Activated T-cell treated with anti-CD3 and anti-CD28 coated beads, Interleukin-2, amount 50 U/mL, for 1 hour (primary cell): ENCODE measurements around the gene RAB37.

Experiments
- DNase-seq: peaks from one replicate; pipeline ENCODE4 v3.0.0-alpha.2; 2020

Gene RAB37

DNA sequence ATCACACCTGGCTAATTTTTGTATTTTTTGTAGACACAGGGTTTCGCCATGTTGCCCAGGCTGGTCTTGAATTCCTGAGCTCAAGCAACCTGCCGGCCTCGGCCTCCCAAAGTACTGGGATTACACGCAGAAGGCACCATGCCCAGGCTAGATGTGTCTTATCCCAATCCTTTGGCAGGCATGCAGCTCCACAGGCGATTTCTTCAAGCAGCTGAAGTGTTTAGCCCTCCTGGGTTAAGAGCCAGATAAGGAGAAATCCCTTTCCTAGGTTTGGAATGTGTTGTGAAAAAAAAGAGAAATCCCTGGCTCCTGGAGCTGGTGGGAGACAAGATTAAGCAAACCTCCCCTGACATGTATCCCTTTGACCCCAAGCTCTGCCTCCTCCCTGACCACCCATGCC, 9.3 kb downstream of the RAB37 start:
- DNase-seq = peak; percentile 15

- DNase-seq = peak; percentile 31
Observed at GRCh38 chr17:74746922-74747321, 9.9 kb downstream of the RAB37 start.

- DNase-seq = no peak
Observed at GRCh38 chr17:74748279-74748528, 11.1 kb downstream of the RAB37 start.

GRCh38 chr17:74748529-74749278, 11.6 kb downstream of the RAB37 start, which contains the start of gene NHERF1:
Gene NHERF1, plus strand, starts transcription at chr17:74748628. Its CDS starts 219 bp downstream, at chr17:74748847.
- DNase-seq = peak; percentile 96

DNA sequence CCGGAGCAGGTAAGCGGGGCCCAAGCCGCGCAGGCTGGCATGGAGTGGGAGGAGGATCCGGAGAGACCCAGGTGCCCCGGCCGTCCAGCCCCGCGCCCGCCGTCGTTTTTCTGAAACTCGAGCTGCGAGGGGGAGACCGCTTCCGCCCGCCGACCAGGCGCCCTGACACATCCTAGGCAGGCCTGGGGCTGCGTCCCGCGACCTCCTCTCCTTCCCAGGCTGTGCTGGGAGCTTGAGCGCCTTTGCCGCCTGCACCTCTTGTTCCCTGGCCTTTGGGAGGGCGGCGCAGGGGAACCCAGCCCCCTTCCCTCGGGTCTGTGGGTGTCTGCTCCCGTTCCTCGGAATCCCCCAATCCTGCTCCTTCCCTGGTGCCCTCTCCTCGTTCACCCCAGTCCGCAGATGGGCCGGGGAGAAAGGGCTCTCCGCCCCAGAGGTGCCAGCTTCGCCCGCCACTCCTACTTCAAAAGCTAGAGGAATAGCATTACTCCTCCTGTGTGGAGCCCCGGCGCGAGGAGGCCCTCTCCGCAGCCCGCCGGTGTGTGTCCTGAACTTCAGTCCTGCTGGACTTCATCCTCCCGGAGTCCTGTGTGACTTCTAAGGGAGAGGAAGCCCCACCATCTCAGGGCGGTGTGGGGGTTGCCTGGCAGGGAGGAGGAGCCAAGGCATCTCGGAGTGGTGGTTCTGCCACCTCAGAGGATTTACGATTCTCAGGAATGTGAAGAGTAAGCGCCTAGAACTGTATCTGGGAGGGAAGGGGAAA, 12.4 kb downstream of the RAB37 start:
- DNase-seq = peak; percentile 42

GRCh38 chr17:74750039-74750326, 12.9 kb downstream of the RAB37 start:
- no peak for DNase-seq

DNA sequence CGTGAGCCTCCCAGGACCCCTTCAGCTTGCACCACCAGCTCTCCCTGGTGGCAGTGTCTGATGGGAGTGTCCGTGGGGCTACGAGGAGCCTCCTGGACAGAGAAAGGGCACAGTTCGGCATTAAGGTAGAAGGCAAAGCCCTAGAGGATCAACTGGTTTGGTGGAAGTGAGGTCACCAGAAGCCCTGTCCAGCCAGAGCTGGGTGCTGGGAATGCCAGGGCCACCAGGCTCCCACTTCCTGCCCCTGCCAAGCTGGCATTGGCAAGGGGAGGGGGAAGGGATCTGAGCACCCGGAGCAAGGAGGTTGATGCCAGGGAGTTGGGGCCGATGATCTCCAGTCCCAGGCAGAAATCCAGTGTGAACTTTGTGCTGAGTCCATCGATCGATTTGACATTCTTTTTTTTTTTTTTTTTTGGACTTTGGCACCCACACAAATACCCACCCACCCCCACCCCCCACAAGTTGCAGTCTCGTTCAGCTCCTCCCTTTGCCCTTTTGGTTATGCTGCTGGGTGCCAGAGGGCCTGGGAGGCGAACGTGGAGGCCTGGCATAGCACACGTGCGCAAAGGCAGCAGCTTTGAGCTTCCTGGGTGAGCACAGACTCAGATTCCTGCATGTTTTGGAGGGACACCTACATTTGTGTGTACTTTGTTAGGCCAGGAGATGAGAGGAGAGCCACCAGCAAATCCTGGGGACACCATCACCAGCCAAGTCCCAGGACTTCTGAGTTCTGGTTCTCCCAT, 13.4 kb downstream of the RAB37 start:
- no peak for DNase-seq

GRCh38 chr17:74752415-74752814, 15.4 kb downstream of the RAB37 start:
- no peak for DNase-seq

GRCh38 chr17:74752822-74753401, 15.9 kb downstream of the RAB37 start:
- no peak for DNase-seq

DNA sequence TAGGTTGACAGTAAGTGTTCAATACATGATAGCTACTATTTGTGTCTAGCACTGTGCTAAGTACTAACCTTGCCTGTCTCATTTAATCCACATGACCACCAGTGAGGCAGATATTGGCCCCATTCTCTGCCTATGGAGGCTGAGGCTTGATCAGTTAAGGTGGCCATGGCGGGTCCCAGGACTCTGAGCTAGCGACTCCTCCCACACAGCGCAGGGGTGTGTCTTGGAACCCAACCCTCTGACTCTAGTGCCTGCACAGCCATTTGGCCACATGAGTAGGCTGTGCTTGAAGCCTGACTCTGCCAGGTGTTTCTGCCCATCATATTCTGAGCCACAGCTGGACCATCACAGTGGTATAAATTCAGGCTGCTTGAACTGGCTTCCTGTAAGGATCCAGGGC, 17.8 kb downstream of the RAB37 start:
- no peak for DNase-seq

GRCh38 chr17:74755533-74755932, 18.5 kb downstream of the RAB37 start:
- DNase-seq = no peak

DNA sequence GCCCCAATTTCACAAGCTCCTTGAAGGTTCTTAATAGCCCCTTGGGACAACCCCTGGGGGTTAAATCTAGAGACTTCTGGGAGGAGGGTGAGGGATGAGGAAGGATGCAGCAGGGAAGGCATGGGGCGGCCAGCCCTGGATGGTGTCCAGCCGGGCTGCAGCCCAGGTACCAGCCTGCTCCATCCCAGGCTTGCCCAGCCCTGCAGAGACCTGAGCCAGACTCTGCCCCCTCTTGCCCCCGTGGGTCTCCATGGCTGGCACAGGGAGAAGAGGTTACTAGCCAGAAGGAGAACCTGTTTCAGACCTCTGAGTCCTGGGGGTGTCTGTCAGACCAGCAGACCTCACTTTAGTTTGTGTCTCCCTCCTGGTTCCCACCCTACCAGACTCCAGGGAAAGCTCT, 19.8 kb downstream of the RAB37 start:
- DNase-seq = no peak

DNA sequence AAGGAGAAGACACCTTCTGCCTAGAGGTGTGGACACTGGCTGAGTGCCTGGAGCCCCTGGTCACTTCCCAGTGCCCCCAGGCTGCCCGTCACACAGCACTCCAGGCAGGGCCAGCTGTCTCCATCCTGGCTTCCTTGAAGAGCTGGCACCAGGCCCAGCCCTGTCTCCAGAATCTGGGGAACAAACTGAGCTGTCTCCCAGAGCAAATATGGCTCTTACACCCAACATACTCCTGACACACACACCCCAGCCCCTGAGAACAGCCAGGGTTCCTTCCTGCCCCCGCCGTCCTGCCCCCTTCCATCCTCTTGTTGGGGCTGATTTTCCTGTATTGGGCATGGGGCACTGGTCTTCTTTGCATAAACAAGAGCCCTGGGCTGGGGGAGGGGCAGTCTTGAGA, 20.4 kb downstream of the RAB37 start:
- no peak for DNase-seq

GRCh38 chr17:74757931-74758847, 21.1 kb downstream of the RAB37 start:
- DNase-seq = no peak

DNA sequence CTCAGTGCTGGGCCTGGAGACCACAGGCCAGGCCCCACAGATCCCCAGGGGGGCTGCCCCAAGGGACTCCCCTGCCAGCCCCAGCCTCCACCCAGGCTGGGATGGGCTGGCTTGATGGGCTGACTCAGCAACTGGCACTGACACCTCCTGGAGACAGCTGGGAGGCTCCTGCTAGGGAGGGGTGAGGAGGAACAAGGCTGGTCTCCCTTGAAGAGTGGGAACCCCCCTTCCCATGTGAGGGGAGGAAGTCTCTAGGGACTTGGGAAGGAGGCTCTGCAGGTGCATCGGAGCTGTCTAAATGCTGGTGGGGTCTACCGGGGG, 21.8 kb downstream of the RAB37 start:
- DNase-seq = no peak

GRCh38 chr17:74759243-74759801, 22.3 kb downstream of the RAB37 start:
- DNase-seq = peak; percentile 61

DNA sequence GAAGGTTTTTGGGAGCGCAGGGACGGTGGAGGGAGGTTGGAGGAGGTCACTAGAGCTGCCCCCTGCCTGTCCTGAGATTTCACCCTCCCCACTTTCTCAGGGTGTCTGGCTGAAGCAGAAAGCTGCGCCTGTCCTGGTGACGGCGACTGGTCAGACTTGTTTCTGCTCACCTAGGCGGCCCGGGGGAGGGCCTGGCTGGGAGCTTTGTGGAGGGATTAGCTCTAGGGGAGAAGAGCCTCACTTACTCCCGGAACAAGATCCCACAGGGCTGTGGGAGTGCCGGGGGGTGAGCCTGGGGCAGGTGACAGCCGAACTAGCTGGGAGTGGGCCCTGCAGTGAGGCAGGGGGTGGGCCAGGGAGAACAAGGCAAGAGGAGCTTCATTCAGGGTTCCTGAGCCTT, 22.9 kb downstream of the RAB37 start:
- no peak for DNase-seq

DNA sequence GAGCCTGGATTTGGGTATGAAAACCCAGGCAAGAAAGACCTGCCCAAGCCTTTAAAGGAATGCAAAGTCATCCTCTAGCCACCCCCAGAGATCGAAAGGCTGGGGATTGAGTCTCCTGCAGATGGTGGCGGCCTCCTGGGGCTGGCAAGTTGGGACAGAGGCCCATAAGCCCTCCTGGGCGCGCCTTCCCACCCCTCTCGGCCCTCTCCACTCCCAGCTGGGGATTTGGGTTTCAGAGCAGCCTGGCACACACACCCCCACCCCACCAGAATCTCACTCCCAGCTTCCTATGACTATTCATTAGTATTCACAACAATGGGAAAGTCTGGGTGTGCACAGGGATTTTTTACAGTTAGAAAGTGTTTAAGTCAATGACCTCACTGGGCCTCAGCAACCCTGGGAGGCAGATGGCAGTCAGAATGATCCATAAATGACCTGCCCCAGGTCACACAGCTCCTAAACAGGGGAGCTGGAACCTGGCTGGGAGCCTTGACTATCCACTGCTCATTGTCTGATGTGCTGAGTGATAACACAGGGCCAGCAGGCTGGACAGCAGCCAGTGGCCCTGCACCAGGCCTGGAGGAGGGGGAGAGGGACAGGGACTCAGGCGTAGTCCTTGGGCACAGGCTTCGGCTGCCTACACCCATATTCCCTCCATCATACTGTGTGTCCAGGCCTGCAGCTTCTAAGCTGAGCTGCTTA, 23.5 kb downstream of the RAB37 start:
- no peak for DNase-seq

- no peak for DNase-seq
Observed at GRCh38 chr17:74761419-74761818, 24.4 kb downstream of the RAB37 start.

DNA sequence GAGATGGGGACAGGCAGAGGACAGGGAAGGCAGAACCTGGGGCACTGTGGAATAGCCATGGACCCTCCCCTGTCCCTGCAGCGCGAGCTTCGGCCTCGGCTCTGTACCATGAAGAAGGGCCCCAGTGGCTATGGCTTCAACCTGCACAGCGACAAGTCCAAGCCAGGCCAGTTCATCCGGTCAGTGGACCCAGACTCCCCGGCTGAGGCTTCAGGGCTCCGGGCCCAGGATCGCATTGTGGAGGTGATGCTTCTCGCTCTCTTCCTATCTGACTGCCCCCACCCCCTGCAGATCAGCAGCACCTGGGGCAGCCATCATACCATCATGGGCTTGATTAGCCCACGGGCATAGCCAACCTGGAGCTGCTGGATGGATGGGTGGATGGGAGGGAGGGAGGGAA, 24.9 kb downstream of the RAB37 start:
- no peak for DNase-seq

DNA sequence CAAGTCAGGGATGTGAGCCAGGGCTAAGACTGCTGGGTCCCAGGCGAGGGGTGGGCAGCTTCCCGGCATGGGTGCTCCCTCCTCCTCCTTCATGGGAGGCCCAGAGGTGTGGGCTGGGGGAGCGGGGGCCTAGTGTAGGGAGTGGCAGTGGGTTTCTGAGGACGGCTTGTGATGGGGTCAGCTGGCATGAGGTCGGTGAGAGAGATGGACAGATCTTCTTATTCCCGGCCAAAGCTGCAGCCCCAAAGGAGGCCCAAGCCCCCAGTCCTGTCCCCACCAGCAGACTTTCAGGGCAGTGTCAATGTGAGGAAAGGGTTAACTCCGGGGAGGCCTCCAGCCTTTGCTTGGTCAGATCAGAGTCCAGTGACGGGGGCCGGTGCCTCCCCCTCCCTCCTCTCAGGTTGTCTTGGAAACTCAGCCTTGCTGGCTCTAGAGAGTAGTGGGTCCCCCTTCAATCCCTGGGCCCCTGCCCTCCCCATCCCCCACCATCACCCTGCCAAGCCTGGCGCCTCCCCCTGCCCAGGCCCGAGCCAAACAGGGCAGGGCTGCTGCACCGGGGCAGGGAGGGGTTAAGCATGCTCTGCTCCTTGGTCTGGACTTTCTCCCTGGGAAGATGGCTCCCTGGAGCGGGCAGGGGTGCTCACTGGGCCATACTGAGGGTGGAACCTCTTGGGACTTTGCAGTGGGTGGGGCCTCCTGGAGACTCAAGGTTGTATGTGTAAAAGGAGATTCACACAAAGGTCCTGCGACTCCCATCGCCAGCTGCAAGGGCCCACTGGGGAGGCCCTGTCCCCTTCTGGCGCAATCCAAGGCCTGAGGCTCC, 26.7 kb downstream of the RAB37 start:
- no peak for DNase-seq
